Lower lobe of right lung (tissue), 2 donors: ENCODE measurements around the gene USP17L29. TPM values are rescaled to one million over a fixed set of nuclear protein-coding genes. Genes with fewer than 3 reads are reported as not detected.
"Not testable (repeated sequence)": the region's sequence is repeated elsewhere in the genome, so short reads cannot be mapped to it uniquely, and the experiment has no call there.

Experiments
- ATAC-seq, 2 donors: fragments of 200-7000 bp; cut with Tn5 transposase; one replicate each; pipeline ENCODE4 v1.9.1; 2020 to 2022; ENCODE audit warnings: mild to moderate bottlenecking in 2 of 2, moderate library complexity in 2 of 2
- DNase-seq: peaks from one replicate; pipeline ENCODE4 v3.0.0-alpha.2; 2020
- H3K27ac ChIP-seq: fragments of 200-600 bp; one replicate; pipeline ENCODE4 v1.8.0; 2022
- H3K27me3 ChIP-seq: fragments of 200-600 bp; one replicate; pipeline ENCODE4 v1.8.0; 2022; ENCODE audit warnings: low read depth
- H3K36me3 ChIP-seq: fragments of 200-600 bp; one replicate; pipeline ENCODE4 v1.8.0; 2022; ENCODE audit warnings: mild to moderate bottlenecking
- H3K4me1 ChIP-seq: fragments of 200-600 bp; one replicate; pipeline ENCODE4 v1.8.0; 2022
- H3K4me3 ChIP-seq: fragments of 200-600 bp; one replicate; pipeline ENCODE4 v1.8.0; 2022; ENCODE audit warnings: mild to moderate bottlenecking
- H3K9me3 ChIP-seq: fragments of 200-600 bp; one replicate; pipeline ENCODE4 v1.8.0; 2022
- intact Hi-C: fragments of 100-400 bp; cut with DNase I; formaldehyde crosslinking; loops from one replicate; pipeline ENCODE4 v1.11.0; 2022
- long read RNA-seq: library from polyadenylated mRNA; unstranded; transcript quantifications from one replicate; pipeline ENCODE4 v2.0.0, GENCODE V29; 2021
- total RNA-seq: library from RNA; stranded (reverse); fragmentation: NEBNext Ultra II Directional; extraction: Animal tissue kit (Norgen Biotek cat#: 25700); gene quantifications from one replicate; pipeline ENCODE4 v1.2.1, GENCODE V29; 2021
- donor health status: DM: no; HTN: yes; CAD: no; lungs with severe emphysema.

Gene USP17L29, protein sequence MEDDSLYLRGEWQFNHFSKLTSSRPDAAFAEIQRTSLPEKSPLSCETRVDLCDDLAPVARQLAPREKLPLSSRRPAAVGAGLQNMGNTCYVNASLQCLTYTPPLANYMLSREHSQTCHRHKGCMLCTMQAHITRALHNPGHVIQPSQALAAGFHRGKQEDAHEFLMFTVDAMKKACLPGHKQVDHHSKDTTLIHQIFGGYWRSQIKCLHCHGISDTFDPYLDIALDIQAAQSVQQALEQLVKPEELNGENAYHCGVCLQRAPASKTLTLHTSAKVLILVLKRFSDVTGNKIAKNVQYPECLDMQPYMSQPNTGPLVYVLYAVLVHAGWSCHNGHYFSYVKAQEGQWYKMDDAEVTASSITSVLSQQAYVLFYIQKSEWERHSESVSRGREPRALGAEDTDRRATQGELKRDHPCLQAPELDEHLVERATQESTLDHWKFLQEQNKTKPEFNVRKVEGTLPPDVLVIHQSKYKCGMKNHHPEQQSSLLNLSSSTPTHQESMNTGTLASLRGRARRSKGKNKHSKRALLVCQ
- total RNA-seq: not detected
- long read RNA-seq: 0 reads

DNA sequence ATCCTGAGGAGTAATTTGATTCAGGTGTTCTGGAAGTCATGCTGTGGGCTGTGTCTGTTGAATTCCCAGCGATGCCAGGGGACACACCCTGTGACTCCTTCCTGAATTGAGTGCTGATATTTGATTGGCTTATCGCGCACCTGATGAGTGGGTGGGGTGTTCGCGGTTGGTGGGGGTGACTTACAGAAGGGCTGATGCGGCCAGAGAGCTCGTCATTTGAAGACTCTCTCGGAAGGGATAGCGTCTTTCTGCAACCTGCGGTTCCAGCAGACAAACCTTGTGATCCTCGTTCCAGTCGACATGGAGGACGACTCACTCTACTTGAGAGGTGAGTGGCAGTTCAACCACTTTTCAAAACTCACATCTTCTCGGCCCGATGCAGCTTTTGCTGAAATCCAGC lies at the start of gene USP17L29:
Gene USP17L29 (plus strand): TSS at position 301 of the 400 bp plus-strand sequence. CDS start 0 bp downstream, at position 301.
- H3K4me3 ChIP-seq, H3K36me3 ChIP-seq, DNase-seq, H3K27me3 ChIP-seq, intact Hi-C loops, ATAC-seq, H3K4me1 ChIP-seq, H3K9me3 ChIP-seq, H3K27ac ChIP-seq: not testable (repeated sequence)

DNA sequence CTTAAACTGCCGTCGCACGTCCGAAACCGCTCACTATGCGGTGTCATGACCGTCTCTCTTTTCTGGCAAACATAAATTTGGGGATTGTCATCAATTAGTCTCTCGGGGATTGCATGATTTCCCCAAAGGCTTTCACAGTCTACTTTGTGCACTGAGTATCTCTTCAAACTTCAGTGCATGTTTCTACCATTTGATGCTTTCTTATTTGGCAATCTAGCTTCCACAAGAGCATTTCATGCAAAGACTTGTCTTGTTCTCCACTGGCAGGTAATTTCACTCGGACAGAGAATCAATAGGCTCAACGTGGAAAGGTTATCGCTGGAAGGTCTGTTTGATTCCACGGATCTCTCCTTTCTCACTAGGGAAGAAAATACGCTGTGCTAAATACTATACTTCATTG lies 29.2 kb upstream of the USP17L29 start:
- H3K36me3 ChIP-seq, H3K27ac ChIP-seq, intact Hi-C loops, H3K4me1 ChIP-seq, H3K4me3 ChIP-seq, H3K27me3 ChIP-seq, H3K9me3 ChIP-seq, DNase-seq, ATAC-seq: not testable (repeated sequence)

DNA sequence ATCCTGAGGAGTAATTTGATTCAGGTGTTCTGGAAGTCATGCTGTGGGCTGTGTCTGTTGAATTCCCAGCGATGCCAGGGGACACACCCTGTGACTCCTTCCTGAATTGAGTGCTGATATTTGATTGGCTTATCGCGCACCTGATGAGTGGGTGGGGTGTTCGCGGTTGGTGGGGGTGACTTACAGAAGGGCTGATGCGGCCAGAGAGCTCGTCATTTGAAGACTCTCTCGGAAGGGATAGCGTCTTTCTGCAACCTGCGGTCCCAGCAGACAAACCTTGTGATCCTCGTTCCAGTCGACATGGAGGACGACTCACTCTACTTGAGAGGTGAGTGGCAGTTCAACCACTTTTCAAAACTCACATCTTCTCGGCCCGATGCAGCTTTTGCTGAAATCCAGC lies 28.6 kb upstream of the USP17L29 start, which contains the start of gene USP17L24:
Gene USP17L24 (plus strand): TSS at position 301 of the 400 bp plus-strand sequence. CDS start 0 bp downstream, at position 301.
- H3K4me1 ChIP-seq, H3K27me3 ChIP-seq, intact Hi-C loops, H3K9me3 ChIP-seq, H3K4me3 ChIP-seq, ATAC-seq, H3K27ac ChIP-seq, H3K36me3 ChIP-seq, DNase-seq: not testable (repeated sequence)

DNA sequence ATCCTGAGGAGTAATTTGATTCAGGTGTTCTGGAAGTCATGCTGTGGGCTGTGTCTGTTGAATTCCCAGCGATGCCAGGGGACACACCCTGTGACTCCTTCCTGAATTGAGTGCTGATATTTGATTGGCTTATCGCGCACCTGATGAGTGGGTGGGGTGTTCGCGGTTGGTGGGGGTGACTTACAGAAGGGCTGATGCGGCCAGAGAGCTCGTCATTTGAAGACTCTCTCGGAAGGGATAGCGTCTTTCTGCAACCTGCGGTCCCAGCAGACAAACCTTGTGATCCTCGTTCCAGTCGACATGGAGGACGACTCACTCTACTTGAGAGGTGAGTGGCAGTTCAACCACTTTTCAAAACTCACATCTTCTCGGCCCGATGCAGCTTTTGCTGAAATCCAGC lies 23.8 kb upstream of the USP17L29 start, which contains the start of gene USP17L25:
Gene USP17L25 (plus strand): TSS at position 301 of the 400 bp plus-strand sequence. CDS start 0 bp downstream, at position 301.
- DNase-seq, H3K27ac ChIP-seq, H3K27me3 ChIP-seq, ATAC-seq, H3K9me3 ChIP-seq, H3K4me3 ChIP-seq, H3K4me1 ChIP-seq, H3K36me3 ChIP-seq, intact Hi-C loops: not testable (repeated sequence)

DNA sequence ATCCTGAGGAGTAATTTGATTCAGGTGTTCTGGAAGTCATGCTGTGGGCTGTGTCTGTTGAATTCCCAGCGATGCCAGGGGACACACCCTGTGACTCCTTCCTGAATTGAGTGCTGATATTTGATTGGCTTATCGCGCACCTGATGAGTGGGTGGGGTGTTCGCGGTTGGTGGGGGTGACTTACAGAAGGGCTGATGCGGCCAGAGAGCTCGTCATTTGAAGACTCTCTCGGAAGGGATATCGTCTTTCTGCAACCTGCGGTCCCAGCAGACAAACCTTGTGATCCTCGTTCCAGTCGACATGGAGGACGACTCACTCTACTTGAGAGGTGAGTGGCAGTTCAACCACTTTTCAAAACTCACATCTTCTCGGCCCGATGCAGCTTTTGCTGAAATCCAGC lies 19.1 kb upstream of the USP17L29 start, which contains the start of gene USP17L26:
Gene USP17L26 (plus strand): TSS at position 301 of the 400 bp plus-strand sequence. CDS start 0 bp downstream, at position 301.
- ATAC-seq: not testable (repeated sequence)

DNA sequence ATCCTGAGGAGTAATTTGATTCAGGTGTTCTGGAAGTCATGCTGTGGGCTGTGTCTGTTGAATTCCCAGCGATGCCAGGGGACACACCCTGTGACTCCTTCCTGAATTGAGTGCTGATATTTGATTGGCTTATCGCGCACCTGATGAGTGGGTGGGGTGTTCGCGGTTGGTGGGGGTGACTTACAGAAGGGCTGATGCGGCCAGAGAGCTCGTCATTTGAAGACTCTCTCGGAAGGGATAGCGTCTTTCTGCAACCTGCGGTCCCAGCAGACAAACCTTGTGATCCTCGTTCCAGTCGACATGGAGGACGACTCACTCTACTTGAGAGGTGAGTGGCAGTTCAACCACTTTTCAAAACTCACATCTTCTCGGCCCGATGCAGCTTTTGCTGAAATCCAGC lies 14.3 kb upstream of the USP17L29 start, which contains the start of gene USP17L5:
Gene USP17L5 (plus strand): TSS at position 301 of the 400 bp plus-strand sequence. CDS start 0 bp downstream, at position 301.
- H3K36me3 ChIP-seq, ATAC-seq, H3K4me3 ChIP-seq, intact Hi-C loops, H3K4me1 ChIP-seq, DNase-seq, H3K27ac ChIP-seq, H3K9me3 ChIP-seq, H3K27me3 ChIP-seq: not testable (repeated sequence)

More for the DNA sequence above, 19.1 kb upstream of the USP17L29 start, which contains the start of gene USP17L26:
- DNase-seq, H3K36me3 ChIP-seq, H3K9me3 ChIP-seq, intact Hi-C loops, H3K27me3 ChIP-seq, H3K4me3 ChIP-seq, H3K27ac ChIP-seq, H3K4me1 ChIP-seq: not testable (repeated sequence)

DNA sequence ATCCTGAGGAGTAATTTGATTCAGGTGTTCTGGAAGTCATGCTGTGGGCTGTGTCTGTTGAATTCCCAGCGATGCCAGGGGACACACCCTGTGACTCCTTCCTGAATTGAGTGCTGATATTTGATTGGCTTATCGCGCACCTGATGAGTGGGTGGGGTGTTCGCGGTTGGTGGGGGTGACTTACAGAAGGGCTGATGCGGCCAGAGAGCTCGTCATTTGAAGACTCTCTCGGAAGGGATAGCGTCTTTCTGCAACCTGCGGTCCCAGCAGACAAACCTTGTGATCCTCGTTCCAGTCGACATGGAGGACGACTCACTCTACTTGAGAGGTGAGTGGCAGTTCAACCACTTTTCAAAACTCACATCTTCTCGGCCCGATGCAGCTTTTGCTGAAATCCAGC lies 9.6 kb upstream of the USP17L29 start, which contains the start of gene USP17L27:
Gene USP17L27 (plus strand): TSS at position 301 of the 400 bp plus-strand sequence. CDS start 0 bp downstream, at position 301.
- ATAC-seq, intact Hi-C loops, H3K36me3 ChIP-seq, H3K9me3 ChIP-seq, DNase-seq, H3K4me1 ChIP-seq, H3K4me3 ChIP-seq, H3K27me3 ChIP-seq, H3K27ac ChIP-seq: not testable (repeated sequence)

DNA sequence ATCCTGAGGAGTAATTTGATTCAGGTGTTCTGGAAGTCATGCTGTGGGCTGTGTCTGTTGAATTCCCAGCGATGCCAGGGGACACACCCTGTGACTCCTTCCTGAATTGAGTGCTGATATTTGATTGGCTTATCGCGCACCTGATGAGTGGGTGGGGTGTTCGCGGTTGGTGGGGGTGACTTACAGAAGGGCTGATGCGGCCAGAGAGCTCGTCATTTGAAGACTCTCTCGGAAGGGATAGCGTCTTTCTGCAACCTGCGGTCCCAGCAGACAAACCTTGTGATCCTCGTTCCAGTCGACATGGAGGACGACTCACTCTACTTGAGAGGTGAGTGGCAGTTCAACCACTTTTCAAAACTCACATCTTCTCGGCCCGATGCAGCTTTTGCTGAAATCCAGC lies 4.8 kb upstream of the USP17L29 start, which contains the start of gene USP17L28:
Gene USP17L28 (plus strand): TSS at position 301 of the 400 bp plus-strand sequence. CDS start 0 bp downstream, at position 301.
- DNase-seq, H3K4me3 ChIP-seq, H3K27ac ChIP-seq, intact Hi-C loops, H3K4me1 ChIP-seq, H3K27me3 ChIP-seq, H3K36me3 ChIP-seq, ATAC-seq, H3K9me3 ChIP-seq: not testable (repeated sequence)

DNA sequence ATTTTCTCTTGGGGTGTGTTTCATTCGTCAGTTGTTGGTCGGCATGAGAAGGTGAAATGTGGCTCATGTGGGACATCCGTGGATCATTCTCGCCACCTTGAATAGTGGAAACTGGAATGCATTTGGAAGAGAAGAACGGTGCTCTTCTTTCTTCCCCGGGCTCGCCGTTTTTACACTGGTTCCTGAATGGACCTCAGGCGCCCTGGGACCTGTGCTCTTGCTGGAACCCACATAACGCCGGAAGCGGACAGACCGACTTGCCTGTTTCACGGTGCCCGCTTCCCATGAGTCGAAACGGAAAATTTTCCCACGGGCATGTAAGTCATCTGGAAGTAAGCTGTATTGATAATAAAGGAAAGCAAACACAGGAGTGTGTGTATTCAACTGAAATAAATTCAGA lies 2.6 kb upstream of the USP17L29 start:
- H3K4me1 ChIP-seq, H3K27ac ChIP-seq, DNase-seq, ATAC-seq, intact Hi-C loops, H3K4me3 ChIP-seq, H3K36me3 ChIP-seq, H3K9me3 ChIP-seq, H3K27me3 ChIP-seq: not testable (repeated sequence)

DNA sequence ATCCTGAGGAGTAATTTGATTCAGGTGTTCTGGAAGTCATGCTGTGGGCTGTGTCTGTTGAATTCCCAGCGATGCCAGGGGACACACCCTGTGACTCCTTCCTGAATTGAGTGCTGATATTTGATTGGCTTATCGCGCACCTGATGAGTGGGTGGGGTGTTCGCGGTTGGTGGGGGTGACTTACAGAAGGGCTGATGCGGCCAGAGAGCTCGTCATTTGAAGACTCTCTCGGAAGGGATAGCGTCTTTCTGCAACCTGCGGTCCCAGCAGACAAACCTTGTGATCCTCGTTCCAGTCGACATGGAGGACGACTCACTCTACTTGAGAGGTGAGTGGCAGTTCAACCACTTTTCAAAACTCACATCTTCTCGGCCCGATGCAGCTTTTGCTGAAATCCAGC lies 9.4 kb downstream of the USP17L29 start, which contains the start of gene USP17L30:
Gene USP17L30 (plus strand): TSS at position 301 of the 400 bp plus-strand sequence. CDS start 0 bp downstream, at position 301.
- H3K4me3 ChIP-seq, H3K36me3 ChIP-seq, H3K27ac ChIP-seq, H3K9me3 ChIP-seq, intact Hi-C loops, ATAC-seq, H3K4me1 ChIP-seq, H3K27me3 ChIP-seq, DNase-seq: not testable (repeated sequence)

DNA sequence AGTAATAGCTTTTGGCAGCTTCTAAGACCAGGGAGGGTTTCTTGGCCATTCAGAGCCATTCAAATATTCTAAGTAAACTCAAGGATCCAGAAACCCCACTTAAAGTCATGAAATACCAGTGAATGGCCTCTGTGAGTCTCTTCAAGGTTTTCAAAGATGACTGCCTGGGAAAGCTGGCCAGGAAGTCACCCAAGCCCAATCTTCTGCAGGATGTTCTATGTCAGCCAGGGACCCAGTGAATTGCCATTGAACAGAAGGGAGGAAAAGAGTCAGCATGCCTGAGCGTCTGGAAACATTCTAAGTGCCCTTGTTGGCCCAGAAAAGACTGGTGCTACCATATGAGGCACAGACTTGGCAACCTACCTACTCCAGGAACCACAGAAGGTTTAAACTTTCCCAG lies 26.4 kb downstream of the USP17L29 start:
- H3K9me3 ChIP-seq, ATAC-seq, H3K27me3 ChIP-seq: not testable (repeated sequence)

More for the DNA sequence above, 26.4 kb downstream of the USP17L29 start:
- intact Hi-C loops, H3K4me1 ChIP-seq, DNase-seq, H3K36me3 ChIP-seq, H3K27ac ChIP-seq, H3K4me3 ChIP-seq: not testable (repeated sequence)
